HG03432 (cell line): ENCODE data around the gene GINS1.
"Not testable (repeated sequence)": the region's sequence is repeated elsewhere in the genome, so short reads cannot be mapped to it uniquely, and the experiment has no call there.

Experiments
- ATAC-seq: cut with Tn5 transposase; IDR thresholded peaks from one replicate; pipeline ENCODE4 v1.9.1; 2021; ENCODE audit warnings: mild to moderate bottlenecking, moderate library complexity; ENCODE audit not compliant: unreplicated experiment

The GINS1 gene

GRCh38 chr20:25473297-25473696 is 65.8 kb downstream of the GINS1 start:
- not testable (repeated sequence) for ATAC-seq

- ATAC-seq = no peak
Observed at GRCh38 chr20:25476106-25477013, 68.9 kb downstream of the GINS1 start.

DNA sequence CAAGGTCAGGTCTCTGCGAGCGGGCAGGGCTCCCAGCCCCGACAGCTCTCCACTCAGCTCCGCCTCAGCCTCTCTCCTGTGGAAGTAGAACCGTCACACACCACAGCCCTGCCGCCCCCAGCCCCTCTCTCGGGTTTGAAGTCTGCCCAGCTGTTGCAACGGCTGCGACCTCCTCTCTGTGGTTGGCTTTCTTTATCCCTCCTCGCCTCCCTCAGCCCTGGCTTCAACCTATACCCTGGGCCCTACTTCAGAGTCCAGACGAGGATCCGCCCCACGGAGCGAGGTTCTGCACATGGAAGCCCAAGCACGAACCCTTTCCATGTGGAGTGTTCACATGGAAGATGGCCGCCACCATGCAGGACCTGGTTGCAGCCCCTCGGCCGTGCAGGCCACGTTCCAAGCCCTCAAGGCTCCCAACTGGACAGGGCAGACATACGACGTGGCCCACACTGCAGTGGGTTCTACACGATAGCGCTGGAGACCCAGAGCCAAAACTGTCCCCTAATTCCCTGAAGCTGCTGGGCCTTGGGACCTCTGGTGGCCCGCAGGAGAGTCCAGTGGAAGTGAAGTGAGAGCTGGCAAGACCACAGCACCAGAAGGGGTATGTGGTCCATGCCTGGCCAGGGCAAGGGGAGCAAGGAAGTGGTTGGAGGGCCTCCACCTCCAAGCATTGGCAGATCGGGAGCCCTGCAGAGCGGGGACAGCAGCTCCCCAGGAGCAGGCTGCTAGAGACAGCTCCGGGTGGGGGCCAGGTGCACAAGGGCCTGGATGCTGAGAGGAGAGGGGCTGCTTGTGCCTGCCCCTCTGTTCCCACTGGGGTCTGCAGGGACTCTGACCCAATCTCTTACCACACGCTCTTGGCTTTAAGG is 69.8 kb downstream of the GINS1 start:
- ATAC-seq = no peak

DNA sequence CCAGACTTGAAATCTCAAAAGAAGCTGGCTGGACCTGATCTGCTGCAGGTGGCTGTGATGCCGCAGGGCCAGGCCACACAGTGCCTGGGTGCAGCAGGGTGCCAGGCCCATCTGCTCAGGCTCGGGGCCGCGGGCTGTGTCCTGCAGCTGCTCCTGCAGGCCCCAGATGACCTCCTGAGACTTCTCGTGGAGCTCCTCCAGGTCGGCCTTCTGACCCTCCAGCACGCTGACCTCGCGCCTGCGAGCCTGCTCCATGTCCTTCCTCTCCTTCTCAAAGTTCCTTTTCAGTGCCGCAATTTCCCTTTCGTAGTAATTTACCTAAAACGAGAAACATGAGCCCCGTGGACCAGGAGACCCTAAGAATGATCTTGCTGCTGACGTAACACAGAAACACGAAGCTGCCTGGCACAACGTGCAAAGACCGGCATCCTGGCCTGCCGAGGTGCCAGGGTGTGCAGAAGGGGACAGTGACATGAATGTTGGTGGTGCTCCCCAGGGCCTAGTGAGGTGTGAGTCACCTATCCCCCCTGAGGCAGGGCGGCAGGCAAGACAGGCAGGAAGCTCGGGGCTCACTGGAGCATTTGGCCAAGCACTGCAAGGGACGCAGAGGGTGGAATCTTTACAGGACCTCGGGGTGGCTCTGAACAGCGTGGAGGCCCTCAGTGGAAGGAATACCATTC is 71.6 kb downstream of the GINS1 start:
- ATAC-seq = no peak

- no peak for ATAC-seq
Observed at GRCh38 chr20:25479638-25480037, 72.2 kb downstream of the GINS1 start.

GRCh38 chr20:25480156-25480555 is 72.7 kb downstream of the GINS1 start:
- ATAC-seq = no peak

- ATAC-seq = no peak
Observed at GRCh38 chr20:25480797-25481196, 73.3 kb downstream of the GINS1 start.

DNA sequence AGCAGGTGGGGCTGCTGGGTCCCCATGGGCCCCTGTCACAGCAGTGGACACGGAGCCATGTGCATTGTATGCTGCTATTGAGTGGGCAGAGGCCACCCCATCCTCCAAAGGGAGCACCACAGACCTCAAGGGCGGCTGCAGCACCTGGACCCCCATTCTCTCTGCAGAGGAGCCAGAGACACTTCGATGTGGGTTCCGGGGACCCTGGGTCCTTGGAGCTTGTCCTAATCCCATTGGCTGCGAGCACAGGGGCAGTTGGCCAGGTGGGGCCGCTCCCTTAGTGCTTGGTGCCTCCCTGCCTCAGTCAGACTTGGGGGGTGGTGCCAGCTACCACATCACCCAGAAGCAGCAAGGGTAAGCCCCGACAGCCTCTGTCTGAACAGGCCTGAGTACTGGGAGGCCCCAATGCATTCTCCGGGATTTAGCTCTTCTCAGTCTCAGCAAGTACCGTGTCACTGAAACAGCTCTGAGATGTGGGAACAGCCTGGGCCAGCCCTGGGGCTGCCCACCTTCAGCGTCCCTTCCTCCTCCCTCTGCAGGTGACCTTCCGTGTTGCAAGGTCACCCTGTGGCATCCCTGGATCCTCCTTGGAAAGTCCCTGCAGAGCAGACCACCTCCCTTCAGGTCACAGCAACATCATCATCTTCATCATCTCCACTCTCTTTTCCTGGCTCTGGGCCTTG is 73.9 kb downstream of the GINS1 start:
- ATAC-seq = no peak

DNA sequence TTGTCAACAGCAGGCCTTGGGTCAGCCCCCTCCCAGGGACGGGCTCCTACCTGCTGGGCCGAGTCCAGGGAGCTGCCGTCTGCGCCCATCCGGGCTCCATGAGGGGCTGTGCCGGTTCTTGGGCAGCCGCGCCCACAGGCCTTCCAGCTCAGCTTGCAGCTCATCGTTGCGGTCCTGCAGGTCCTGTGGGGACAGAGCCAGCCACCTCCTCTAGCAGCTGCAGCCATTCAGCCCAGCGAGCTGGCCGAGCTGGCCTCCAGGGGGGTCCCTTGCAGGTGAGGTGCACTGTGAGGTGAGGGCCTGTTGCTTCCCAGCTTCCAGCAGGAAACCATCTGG is 74.4 kb downstream of the GINS1 start:
- no peak for ATAC-seq

GRCh38 chr20:25483431-25484132 is 76.1 kb downstream of the GINS1 start:
- ATAC-seq = no peak

DNA sequence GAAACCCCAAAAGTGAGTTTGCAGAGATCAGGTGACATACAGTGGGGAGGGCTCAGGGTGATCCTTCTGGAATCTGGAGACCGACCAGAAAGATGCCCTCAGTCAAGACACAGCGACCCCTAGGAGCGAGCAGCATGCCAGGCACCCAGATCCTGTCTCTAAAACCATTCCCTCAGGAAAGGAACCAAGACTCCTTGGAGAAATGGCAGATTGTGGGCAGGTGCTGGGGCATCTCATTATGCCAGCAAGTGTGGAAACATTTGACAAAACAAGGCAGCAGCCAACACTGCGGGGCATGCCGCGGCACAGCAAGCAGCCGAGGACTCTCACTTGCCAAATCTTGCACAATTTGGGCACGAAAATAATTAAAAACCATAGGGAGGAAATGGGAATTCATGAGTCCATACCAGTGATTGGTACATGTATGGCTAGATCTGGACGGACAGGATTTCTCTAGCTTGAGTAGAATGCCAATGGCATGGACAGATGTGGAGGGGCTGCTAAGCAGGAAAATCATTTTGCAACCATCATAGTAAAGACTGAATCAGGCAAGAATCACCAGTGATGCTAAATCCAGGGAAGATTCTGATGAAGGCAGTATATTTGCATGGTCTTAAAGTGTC is 76.9 kb downstream of the GINS1 start:
- no peak for ATAC-seq

- ATAC-seq = no peak
Observed at GRCh38 chr20:25484911-25485511, 77.5 kb downstream of the GINS1 start.

DNA sequence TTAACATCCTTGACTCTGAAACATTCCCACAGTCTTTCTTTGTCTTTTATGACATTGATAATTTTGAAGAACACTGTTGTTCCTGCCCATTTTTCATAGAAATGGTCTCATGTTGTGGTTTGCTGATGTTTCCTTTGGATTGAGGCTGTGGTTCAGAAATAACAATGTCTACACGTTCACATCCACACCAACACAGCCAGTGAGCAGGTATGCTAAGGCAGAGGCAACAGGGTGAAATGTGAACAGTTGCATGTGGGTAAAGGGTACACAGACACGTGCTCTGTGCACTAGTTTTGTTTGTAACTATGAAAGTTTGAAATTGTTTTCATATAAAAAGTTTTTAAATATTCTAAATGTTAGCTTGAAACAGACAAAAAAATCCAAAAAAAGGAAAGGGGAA is 78.4 kb downstream of the GINS1 start:
- no peak for ATAC-seq

DNA sequence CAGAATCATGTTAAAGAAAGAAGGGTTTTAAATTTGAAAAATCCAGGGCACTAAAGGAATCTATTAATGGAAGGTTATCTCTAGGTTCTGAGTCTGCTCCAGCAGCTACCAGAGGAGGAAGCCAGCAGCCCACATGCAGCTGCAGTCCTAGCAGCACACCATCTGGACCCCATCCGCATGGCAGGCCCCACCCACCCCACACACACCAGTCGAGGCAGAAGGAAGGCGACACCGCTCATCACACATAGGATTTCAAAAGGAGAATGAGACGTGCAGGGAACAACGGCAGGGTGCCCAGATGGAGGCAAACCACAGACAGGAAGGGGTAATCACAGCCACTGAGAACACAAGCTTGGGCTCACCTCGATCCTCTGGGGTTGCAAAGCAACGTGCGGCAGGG is 78.9 kb downstream of the GINS1 start:
- no peak for ATAC-seq

DNA sequence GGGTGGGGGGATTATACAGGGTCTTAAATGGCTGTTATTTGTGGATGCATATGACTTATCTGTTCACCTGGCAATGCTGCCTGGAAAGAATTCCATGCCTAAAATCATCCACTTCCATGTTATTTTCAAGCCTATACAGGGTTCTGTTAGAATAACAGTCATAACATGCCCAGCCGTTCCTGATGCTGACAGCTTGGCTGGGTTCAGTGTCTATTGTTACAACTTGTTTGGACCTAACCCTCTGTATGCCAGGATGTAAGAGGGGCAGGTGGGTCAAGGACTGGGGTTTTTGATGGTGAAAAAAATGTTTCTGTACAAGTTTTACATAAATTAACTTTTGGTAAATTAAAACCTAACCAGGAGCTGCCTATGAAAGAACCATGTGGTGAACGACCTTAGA is 79.8 kb downstream of the GINS1 start:
- no peak for ATAC-seq

GRCh38 chr20:25487975-25488374 is 80.5 kb downstream of the GINS1 start:
- no peak for ATAC-seq

DNA sequence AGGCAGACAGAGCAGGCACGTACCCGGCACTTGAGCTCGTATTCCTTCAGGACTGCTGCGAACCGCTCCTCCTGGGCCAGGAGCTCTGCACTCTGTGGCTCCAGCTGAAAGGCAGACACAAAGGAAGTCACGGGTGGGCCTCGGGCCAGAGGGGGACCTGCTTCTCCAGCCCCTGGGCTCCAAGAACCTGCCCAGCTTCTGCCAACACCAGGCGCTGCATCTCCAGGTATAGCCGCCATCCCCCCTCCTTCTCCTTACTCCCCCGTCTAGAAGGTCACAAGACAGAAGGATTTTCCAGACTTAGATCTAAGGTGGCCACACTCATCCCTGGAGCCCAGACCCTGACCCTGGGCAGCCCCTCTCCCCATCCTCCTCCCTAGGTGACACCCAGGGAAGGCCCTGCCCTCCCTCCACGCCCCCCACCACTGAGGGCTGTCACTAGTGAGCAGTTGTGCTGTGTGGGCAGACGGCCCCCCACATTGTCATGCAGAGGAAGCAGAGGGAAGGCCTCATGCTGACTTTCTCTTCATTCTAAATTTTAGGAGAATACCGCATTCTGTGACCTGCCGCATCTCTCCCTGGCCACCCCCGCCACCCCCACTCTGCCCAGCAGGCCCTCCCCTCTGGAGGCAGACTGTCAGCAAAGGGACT is 81.9 kb downstream of the GINS1 start:
- ATAC-seq = no peak

- no peak for ATAC-seq
Observed at GRCh38 chr20:25490656-25491445, 83.4 kb downstream of the GINS1 start.
